ACHN (cell line): Measurements from ENCODE around the gene AIG1.
"Not testable (repeated sequence)": the region's sequence is repeated elsewhere in the genome, so short reads cannot be mapped to it uniquely, and the experiment has no call there.

Experiments
- DNase-seq: peaks from one replicate; pipeline ENCODE4 v3.0.0-alpha.2; 2015
- in situ Hi-C: cut with HindIII; loops from 2 replicates; pipeline ENCODE4 v1.10.0; 2017; ENCODE audit warnings: low sequenced_read_pairs, low pct_ligation_motif_present, low pct_unique_long_range_greater_than_20kb

The AIG1 gene

DNA sequence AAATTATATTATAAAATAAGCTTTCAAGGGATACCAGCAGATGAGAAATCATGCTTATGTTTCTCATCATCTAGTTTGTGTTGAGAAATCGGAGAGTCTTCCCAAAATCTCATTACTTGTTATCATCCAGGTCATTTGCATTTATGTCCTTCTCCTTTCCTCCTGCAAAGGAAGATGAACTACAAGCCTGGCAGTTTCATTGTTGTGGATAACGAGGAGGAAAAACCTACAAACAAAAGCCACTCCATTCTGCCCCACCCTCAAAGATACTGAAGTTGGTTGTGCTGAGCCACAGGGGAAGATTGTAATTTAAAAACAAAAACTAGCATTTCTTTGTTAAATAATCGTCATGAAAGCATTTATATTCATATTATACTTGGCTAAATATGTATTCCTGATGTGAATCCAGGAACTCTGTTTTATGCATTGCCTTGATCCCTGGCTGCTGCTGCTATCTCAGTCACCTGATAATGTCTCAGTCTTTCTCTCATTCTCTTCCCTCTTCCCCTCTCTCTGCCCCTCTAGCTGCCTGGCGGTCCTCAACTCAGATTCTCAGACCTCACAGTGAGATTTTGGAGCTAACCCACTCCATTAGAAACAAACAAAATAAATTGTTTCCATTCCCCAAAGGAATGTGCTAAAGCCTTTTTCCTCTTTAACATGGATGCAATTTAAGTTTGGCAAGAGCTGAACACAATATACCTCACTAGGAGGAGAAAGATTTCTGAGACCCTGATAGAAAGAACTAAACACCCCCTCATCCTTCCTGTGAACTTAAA, 204.5 kb downstream of the AIG1 start:
- in situ Hi-C loops: no loop called here
- no peak for DNase-seq

DNA sequence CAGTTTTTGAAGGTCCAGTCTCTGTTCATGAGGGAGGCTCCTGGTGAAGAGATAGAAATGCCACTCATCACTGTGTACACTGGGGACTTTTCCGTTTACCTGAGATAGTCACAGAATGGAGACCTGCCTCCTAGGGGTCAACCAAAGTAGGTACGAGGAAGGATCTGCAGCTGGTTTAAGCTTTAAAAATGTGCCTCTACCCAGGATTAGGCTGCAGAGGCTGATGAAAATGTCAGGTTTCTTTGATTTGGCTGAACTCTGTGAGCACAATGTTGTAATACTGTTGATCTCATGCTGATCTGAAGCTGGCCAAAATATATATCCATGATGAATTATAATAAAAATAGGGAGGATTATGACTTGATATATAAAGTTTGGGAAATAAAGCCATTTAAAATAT, 207.1 kb downstream of the AIG1 start:
- in situ Hi-C loops: no loop called here
- no peak for DNase-seq

DNA sequence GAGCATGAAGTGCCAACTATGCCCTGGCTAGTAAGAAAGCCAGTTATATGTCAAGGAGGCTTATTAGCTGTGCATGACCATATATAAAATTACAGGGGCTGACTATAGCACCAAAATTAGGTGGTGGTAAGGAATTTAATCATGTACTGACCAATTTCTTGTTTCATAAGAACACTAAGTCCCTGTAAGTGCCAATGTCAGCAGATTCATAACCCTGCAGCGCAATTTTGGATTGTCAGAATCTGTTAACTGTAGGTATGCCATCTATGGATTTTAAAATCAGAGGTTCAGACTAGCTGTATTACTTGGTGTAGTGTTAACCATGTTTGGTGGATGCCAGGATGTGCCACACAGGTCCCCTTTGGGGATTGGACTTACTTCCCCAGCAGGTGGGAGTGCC, 207.8 kb downstream of the AIG1 start:
- in situ Hi-C loops: no loop called here
- DNase-seq: no peak

GRCh38 chr6:143270026-143270425, 209.3 kb downstream of the AIG1 start:
- DNase-seq: peak; percentile 1
- in situ Hi-C loops: no loop called here

- in situ Hi-C loops: no loop called here
- DNase-seq: peak; percentile 45
These were observed 210.3 kb downstream of the AIG1 start for GRCh38 chr6:143271024-143271423.

- in situ Hi-C loops: no loop called here
- DNase-seq: no peak
These were observed 215.7 kb downstream of the AIG1 start for GRCh38 chr6:143276436-143276835.

DNA sequence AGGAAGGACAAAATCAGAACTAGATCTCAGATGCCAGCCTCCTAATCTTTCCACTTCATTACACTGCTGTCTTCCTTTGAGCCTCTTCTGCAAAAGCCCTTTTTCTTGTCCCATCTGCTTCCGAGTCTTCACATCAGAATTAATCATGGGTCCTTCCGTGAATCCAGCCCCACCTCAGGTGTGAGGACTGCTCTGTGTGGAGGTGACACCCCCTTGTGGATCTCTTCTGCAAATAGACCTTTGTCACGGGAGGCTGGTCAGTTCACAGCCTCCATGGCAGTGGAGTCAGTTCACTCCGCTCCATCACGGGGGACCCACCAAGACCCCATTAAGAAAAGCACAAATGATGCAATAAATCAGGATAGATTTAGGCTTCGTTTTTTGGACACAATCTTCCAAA, 218.7 kb downstream of the AIG1 start:
- in situ Hi-C loops: no loop called here

GRCh38 chr6:143283887-143284645, 223.4 kb downstream of the AIG1 start:
- in situ Hi-C loops: no loop called here
- no peak for DNase-seq

More for the DNA sequence above, 218.7 kb downstream of the AIG1 start:
- peak; percentile 2 for DNase-seq

GRCh38 chr6:143286251-143286795, 225.6 kb downstream of the AIG1 start:
- DNase-seq: no peak
- in situ Hi-C loops: no loop called here

- in situ Hi-C loops: no loop called here
- no peak for DNase-seq
These were observed 228.2 kb downstream of the AIG1 start for GRCh38 chr6:143288923-143289322.

DNA sequence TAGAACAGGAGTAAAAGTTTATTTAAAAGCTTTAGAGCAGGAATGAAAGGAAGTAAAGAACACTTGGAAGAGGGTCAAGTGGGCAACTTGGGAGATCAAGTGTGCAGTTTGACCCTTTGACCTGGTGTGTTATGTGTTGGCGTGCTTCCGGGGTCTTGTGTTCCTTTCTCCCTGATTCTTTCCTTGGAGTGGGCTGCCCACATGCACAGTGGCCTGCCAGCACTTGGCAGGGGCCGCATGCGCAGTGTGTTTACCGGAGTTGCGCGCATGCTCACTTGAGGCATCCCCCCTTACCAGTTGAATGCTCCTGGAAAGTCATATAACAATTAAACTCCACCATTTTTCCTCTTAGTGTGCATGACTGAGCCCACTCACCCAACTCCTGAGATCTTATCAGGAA, 229.5 kb downstream of the AIG1 start:
- in situ Hi-C loops: no loop called here
- no peak for DNase-seq

DNA sequence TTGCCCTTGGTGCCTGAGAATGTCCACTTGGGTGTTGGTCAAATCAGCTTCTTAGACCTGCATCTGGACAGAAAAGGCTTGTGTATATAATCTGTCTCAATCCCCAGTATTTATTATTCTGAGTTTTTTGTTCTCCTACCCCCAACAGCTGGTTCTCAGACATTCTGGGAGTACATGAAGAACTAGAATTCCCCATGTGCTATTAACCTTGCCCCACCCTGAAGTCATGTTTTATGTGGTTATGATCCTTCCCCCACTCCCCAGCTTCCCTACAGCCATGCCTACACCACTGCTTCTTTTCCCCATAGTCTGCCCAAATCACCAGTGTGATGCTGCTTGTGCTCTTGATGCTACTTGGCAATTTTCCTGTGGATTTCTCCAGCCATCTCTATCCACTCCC, 232.8 kb downstream of the AIG1 start:
- in situ Hi-C loops: no loop called here
- DNase-seq: no peak

- in situ Hi-C loops: no loop called here
- DNase-seq: no peak
These were observed 233.7 kb downstream of the AIG1 start for GRCh38 chr6:143294265-143294860.

DNA sequence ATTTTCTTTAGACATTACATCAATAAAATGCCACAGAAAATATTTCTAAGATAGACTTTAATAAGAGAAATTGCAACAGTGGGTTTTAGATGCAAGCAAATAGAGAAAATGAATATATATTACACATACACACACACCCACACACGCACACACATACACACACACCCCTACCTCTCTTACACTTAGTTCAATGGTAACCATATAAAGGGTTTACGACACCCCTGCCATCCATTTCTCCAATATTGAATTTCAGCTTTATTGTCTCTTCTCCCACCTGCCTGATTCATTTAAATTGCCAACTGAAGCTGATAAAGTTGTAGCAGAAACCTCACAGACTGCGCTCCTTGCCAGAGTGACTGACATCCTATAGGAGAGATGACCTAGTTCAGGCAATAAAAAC, 235.2 kb downstream of the AIG1 start:
- in situ Hi-C loops: no loop called here
- DNase-seq: no peak

- in situ Hi-C loops: no loop called here
- DNase-seq: no peak
These were observed 237.4 kb downstream of the AIG1 start for GRCh38 chr6:143298071-143298470.

DNA sequence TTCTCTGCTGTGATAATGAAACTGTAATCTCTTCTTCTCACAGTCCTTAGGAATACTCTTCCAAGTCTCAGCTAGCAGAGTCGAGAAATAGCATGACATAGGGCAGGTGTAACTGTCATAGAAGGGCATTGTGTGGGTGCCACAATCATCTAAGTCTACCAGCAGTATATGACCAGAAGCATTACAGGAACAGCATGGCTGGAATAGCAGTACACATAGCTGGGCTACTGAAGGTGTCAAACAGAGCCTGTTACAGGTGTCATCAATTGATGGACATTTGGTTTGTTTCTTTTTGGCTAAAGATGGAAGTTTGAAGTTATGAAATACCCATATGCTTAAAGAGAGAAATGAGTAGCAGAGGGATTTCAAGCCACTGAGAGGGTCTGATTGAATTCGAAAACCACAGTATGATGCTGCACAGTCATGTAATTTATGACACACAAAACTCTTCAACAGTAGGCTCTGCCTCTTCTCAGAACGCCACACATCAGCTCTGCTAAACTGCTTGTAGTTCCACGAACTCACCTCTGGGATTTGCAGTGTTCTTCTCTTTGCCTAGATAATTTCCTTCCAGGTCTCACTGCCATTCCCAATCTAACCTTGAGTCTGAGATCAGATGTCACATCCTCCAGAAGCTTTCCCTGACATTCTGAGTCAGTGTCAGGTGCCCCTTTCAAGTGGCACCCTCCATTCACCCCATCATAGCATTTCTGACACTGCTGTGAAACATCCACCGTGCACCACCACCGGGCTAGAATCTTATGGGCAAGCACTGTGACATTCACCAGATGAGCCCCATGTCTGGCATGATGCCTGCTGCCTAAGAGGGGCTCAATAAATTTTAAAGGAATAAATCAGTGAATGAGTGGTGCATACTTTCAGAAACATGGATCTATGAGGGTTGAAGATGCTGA, 238.8 kb downstream of the AIG1 start:
- in situ Hi-C loops: no loop called here

DNA sequence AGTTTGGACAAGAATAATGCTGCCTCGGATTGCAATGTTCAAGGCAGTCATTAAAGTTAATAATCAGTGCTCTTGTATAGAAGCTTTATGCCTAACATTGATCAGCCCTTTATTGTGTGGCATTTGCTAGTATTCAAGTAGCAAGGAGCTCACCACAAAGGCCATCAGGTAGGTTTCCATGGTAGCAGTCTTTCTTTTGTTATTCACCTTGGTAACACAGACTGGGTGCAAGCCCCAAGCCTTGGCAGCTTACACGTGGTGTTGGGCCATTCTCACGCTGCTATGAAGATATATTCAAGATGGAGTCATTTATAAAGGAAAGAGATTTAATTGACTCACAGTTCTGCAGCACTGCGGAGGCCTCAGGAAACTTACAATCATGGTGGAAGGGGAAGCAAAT, 240.5 kb downstream of the AIG1 start:
- DNase-seq: no peak
- in situ Hi-C loops: no loop called here

More for the DNA sequence above, 238.8 kb downstream of the AIG1 start:
- DNase-seq: no peak

DNA sequence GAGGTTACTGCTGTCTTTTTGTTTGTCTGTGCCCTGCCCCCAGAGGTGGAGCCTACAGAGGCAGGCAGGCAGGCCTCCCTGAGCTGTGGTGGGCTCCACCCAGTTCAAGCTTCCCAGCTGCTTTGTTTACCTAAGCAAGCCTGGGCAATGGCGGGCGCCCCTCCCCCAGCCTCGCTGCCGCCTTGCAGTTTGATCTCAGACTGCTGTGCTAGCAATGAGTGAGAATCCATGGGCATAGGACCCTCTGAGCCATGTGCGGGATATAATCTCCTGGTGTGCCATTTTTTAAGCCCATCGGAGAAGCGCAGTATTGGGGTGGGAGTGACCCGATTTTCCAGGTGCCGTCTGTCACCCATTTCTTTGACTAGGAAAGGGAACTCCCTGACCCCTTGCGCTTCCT, 247.1 kb downstream of the AIG1 start:
- in situ Hi-C loops, DNase-seq: not testable (repeated sequence)
